K562 (cell line): ENCODE data around the gene PCBP3. TPM values are rescaled to one million over a fixed set of nuclear protein-coding genes. Genes with fewer than 3 reads are reported as not detected.

Experiments
- ATAC-seq: fragments of 200-7000 bp; cut with Tn5 transposase; 3 replicates; pipeline ENCODE4 v1.9.1; 2020; ENCODE audit warnings: moderate library complexity
- BruUV-seq: library from RNA; stranded (reverse); fragments of 400-500 nt; replicated peaks from 2 replicates; lab custom pipeline; 2021; lab: Mats Ljungman, UMichigan
- CTCF ChIA-PET: fragments of 300-600 bp; formaldehyde crosslinking; extraction: SDS; loops from one replicate; lab custom pipeline; 2021; ENCODE audit warnings: low intra/inter-chr PET ratio; lab: Yijun Ruan, JAX
- POLR2A ChIA-PET: fragments of 300-600, 350-650 bp; sonication (Branson Sonifier 250); formaldehyde crosslinking; extraction: SDS; loops from one replicate; lab custom pipeline; 2021; ENCODE audit warnings: antibody characterized with exemption, inconsistent platforms; lab: Yijun Ruan, JAX
- DNase-seq, 4 experiments: peaks; one replicate each; pipeline versions ENCODE4 v3.0.0 to v3.0.0-alpha.2; 2011 to 2018; ENCODE audit warnings: low spot score in 3 of 4, mixed read lengths in 3 of 4; ENCODE audit errors: extremely low read depth in 1 of 4
- FAIRE-seq: peaks from 2 replicates; lab custom pipeline; 2011; peaks lifted over from hg19 to GRCh38; lab: Jason Lieb, UNC
- H2AFZ ChIP-seq: 2 replicates; pipeline ENCODE4 v1.6.0; 2011; ENCODE audit warnings: low read depth, low read length, control low read depth, inconsistent platforms
- H3K27ac ChIP-seq: fragments of 200-600 bp; 3 replicates; pipeline ENCODE4 v1.8.0; 2011; ENCODE audit warnings: low read depth, mild to moderate bottlenecking, control low read depth, inconsistent platforms, low read length, moderate library complexity, mixed read lengths; ENCODE audit errors: extremely low read depth
- H3K27me3 ChIP-seq, 2 experiments: fragments of 300-600 bp in 1 of 2; 2 replicates in 1 of 2; 3 replicates in 1 of 2; pipeline versions ENCODE4 v1.6.0 to v1.8.0; 2011; ENCODE audit warnings: inconsistent platforms in 2 of 2, low read length in 2 of 2, mild to moderate bottlenecking in 1 of 2, mixed read lengths in 1 of 2, moderate library complexity in 1 of 2; ENCODE audit not compliant: control insufficient read depth in 2 of 2, insufficient read depth in 2 of 2
- H3K36me3 ChIP-seq: fragments of 300-600 bp; 3 replicates; pipeline ENCODE4 v1.8.0; 2011; ENCODE audit warnings: mild to moderate bottlenecking, low read length, inconsistent platforms; ENCODE audit not compliant: control insufficient read depth, insufficient read depth
- H3K4me1 ChIP-seq, 2 experiments: fragments of 200-600 bp in 1 of 2; replicated peaks in 1 of 2; 2 replicates in 1 of 2; 3 replicates in 1 of 2; pipeline versions ENCODE4 v1.5.1 to v1.8.0; 2011; ENCODE audit warnings: inconsistent platforms in 2 of 2, low read length in 2 of 2, mild to moderate bottlenecking in 1 of 2, mixed read lengths in 1 of 2, moderate library complexity in 1 of 2; ENCODE audit not compliant: control insufficient read depth in 2 of 2, insufficient read depth in 2 of 2
- H3K4me2 ChIP-seq: 2 replicates; pipeline ENCODE4 v1.6.1; 2011; ENCODE audit warnings: low read length, control low read depth, inconsistent platforms, mixed read lengths; ENCODE audit not compliant: insufficient read depth
- H3K4me3 ChIP-seq: fragments of 200-600 bp; sonication (generic), shearing (Covaris generic); 2 replicates; pipeline ENCODE4 v1.5.1; 2016; ENCODE audit warnings: control low read depth, inconsistent platforms
- H3K79me2 ChIP-seq: fragments of 200-600 bp; 3 replicates; pipeline ENCODE4 v1.8.0; 2011; ENCODE audit warnings: low read length, inconsistent platforms; ENCODE audit not compliant: control insufficient read depth, insufficient read depth
- H3K9ac ChIP-seq, 2 experiments: 2 replicates each; pipeline versions ENCODE4 v1.6.0 to v1.6.1; 2011; ENCODE audit warnings: low read depth in 2 of 2, low read length in 2 of 2, control low read depth in 1 of 2, inconsistent platforms in 1 of 2, mild to moderate bottlenecking in 1 of 2, mixed read lengths in 1 of 2; ENCODE audit not compliant: insufficient read depth in 1 of 2
- H3K9me1 ChIP-seq: one replicate; pipeline ENCODE4 v1.6.0; 2011; ENCODE audit warnings: inconsistent platforms, mild to moderate bottlenecking, low read length, moderate library complexity; ENCODE audit not compliant: control insufficient read depth, insufficient read depth
- H3K9me3 ChIP-seq: replicated peaks from 2 replicates; pipeline ENCODE4 v1.5.1; 2011; ENCODE audit warnings: low read depth, low read length, inconsistent platforms; ENCODE audit not compliant: control insufficient read depth, insufficient read depth
- H4K20me1 ChIP-seq: replicated peaks from 2 replicates; pipeline ENCODE4 v1.6.1; 2011; ENCODE audit warnings: low read length, inconsistent platforms, mixed read lengths; ENCODE audit not compliant: control insufficient read depth, insufficient read depth
- DNMT1 ChIP-seq: fragments of 450-650 bp; IDR thresholded peaks from 2 replicates; pipeline ENCODE4 v1.6.1; 2016; ENCODE audit warnings: antibody characterized with exemption, mild to moderate bottlenecking
- EHMT2 ChIP-seq: fragments of 450-650 bp; IDR thresholded peaks from 2 replicates; pipeline ENCODE4 v1.6.1; 2018; ENCODE audit warnings: antibody characterized with exemption
- ETS2 ChIP-seq: IDR thresholded peaks from 2 replicates; pipeline ENCODE4 v1.6.1; 2016; ENCODE audit warnings: borderline replicate concordance, missing genetic modification characterization, mild to moderate bottlenecking, moderate library complexity, missing compliant biosample characterization; ENCODE audit not compliant: poor library complexity, severe bottlenecking
- HDAC6 ChIP-seq: IDR thresholded peaks from 2 replicates; pipeline ENCODE4 v1.6.1; 2012; ENCODE audit warnings: low read depth, mild to moderate bottlenecking, control low read depth, inconsistent platforms, low read length, moderate library complexity
- HMG20B ChIP-seq: fragments of 250-450 bp; sonication (Bioruptor Pico); IDR thresholded peaks from 2 replicates; pipeline ENCODE4 v1.5.0; 2021; ENCODE audit warnings: mild to moderate bottlenecking
- KAT7 ChIP-seq: sonication (generic); formaldehyde crosslinking; IDR thresholded peaks from 2 replicates; pipeline ENCODE4 v1.8.0; 2022; ENCODE audit warnings: missing genetic modification reagents, mild to moderate bottlenecking, borderline replicate concordance
- PML ChIP-seq: IDR thresholded peaks from 2 replicates; pipeline ENCODE4 v1.6.1; 2012; ENCODE audit warnings: low read length, inconsistent platforms
- POLR2A ChIP-seq: fragments of 450-650 bp; conservative IDR thresholded peaks from 2 replicates; pipeline ENCODE4 v1.6.1; 2016
- POLR3A ChIP-seq: IDR thresholded peaks from 2 replicates; pipeline ENCODE4 v1.6.1; 2011; ENCODE audit warnings: borderline replicate concordance, mild to moderate bottlenecking, moderate library complexity; ENCODE audit not compliant: insufficient read length, insufficient read depth; ENCODE audit errors: extremely low read depth
- PTTG1 ChIP-seq: fragments of 450-650 bp; IDR thresholded peaks from 2 replicates; pipeline ENCODE4 v1.6.1; 2016; ENCODE audit warnings: low read depth, mild to moderate bottlenecking, missing genetic modification characterization, missing compliant biosample characterization
- TCF3 ChIP-seq: sonication (generic); formaldehyde crosslinking; IDR thresholded peaks from 2 replicates; pipeline ENCODE4 v1.4.0; 2020; ENCODE audit warnings: mild to moderate bottlenecking, missing genetic modification reagents
- TCFL5 ChIP-seq: fragments of 250-450 bp; sonication (Bioruptor Pico); conservative IDR thresholded peaks from 2 replicates; pipeline ENCODE4 v1.6.1; 2021; ENCODE audit warnings: mild to moderate bottlenecking, moderate library complexity, matching md5 sums
- ZBED1 ChIP-seq: IDR thresholded peaks from 2 replicates; pipeline ENCODE4 v1.6.1; 2014
- ZBTB8A ChIP-seq: fragments of 450-650 bp; IDR thresholded peaks from 2 replicates; pipeline ENCODE4 v1.6.1; 2018; ENCODE audit warnings: mild to moderate bottlenecking, moderate library complexity; ENCODE audit not compliant: partially characterized antibody
- ZC3H11A ChIP-seq: IDR thresholded peaks from 2 replicates; pipeline ENCODE4 v1.6.1; 2012; ENCODE audit warnings: low read depth, low read length, improper control_type of control experiment
- ZNF311 ChIP-seq: fragments of 250-450 bp; sonication (Bioruptor Pico); IDR thresholded peaks from 2 replicates; pipeline ENCODE4 v1.4.0; 2020; ENCODE audit warnings: mild to moderate bottlenecking, moderate library complexity
- ZNF699 ChIP-seq: fragments of 250-450 bp; sonication (Bioruptor Pico); IDR thresholded peaks from 2 replicates; pipeline ENCODE4 v1.8.0; 2021; ENCODE audit warnings: mild to moderate bottlenecking, moderate library complexity; ENCODE audit not compliant: insufficient replicate concordance
- WGBS: fragments of 100-300 bp; shearing (Covaris generic); methylation state at CpG from one replicate; pipeline ENCODE4 v1.1.6; 2016; ENCODE audit warnings: low coverage, mixed read lengths; ENCODE audit not compliant: insufficient coverage; ENCODE audit errors: missing lambda C conversion rate; 5-methylcytosine and 5-hydroxymethylcytosine counted together
- in situ Hi-C: fragments of 300-500 bp; cut with MboI; formaldehyde crosslinking; loops from 4 replicates; pipeline ENCODE4 v1.15.0; 2018; ENCODE audit warnings: inconsistent platforms, mixed read lengths
- intact Hi-C: fragments of 100-400 bp; cut with micrococcal nuclease; formaldehyde crosslinking; loops from 2 replicates; pipeline ENCODE4 v1.14.2; 2022
- polyA plus RNA-seq, 8 experiments: library from polyadenylated mRNA; depleted of rRNA in 4 of 8; stranded (reverse) in 5 of 8; unstranded in 3 of 8; fragments of >200 nt; fragmentation: Nextera tagmentation in 2 of 8; fragmentation: Illumina TruSeq in 1 of 8; extraction: Ambion mirVana in 2 of 8; extraction: Trizol in 1 of 8; gene quantifications; 2 replicates each; pipeline versions ENCODE4 v1.2.1 to v1.2.3, GENCODE V29; 2011 to 2014; ENCODE audit warnings: inconsistent platforms in 1 of 8, missing spikeins in 1 of 8
- total RNA-seq, 7 experiments: library from RNA; depleted of rRNA in 6 of 7; stranded (reverse); fragments of >200 nt in 6 of 7; fragmentation: Illumina TruSeq in 2 of 7; extraction: Trizol in 2 of 7; gene quantifications; 2 replicates each; pipeline versions ENCODE4 v1.2.1 to v1.2.3, GENCODE V29; 2011 to 2021; ENCODE audit warnings: low replicate concordance in 1 of 7
- TF ChIP-seq, protein P1 (sequence below): fragments of 450-650 bp; IDR thresholded peaks from 2 replicates; pipeline ENCODE4 v1.6.1; 2016; ENCODE audit warnings: borderline replicate concordance

PCBP3 gene
- total and polyA plus RNA-seq, 9 of the 15 experiments (the other 6 are each of a cell fraction or from before 2014, with no cell fraction given): 0.18 TPM; not detected in 8

DNA sequence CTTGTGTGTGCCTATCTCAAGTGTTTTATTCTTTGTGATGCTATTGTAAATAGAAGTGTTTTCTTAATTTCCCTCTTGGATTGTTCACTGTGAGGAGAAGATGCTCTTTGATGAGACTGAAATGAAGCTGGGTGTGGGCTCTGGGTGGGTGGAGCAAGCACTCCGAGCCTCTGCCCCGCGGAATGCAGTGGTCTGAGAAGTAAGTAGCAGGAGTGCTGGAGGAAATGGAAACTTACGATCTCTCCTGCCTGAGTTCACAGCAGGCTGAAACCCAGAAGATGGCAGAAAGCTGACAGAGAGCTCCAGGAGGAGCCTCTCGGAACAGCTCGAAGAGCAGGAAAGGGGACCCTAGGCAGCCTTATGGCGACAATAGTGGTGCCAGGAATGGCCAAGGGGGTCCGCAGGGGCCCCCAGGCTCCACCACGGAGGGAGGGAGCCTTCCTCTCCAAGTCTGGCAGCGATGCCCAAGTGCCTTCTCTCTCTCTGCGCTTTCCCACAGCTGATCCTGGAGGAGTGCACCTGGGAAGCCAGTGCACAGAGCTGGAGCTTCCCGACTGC lies 211.2 kb downstream of the PCBP3 start:
- 0% methylated on average over 11 of the region's 12 CpGs for WGBS
- in situ Hi-C loops: no loop called here

More for the DNA sequence above, 211.2 kb downstream of the PCBP3 start:
- DNase-seq (no peak), ATAC-seq (no peak), FAIRE-seq (no peak)
- intact Hi-C loops: no loop called here
- TF ChIP-seq EHMT2 (no peak), KAT7 (CRISPR knock-in tag) (no peak), POLR3A (no peak), TCFL5 (CRISPR knock-in tag) (no peak), ZBED1 (no peak), DNMT1 (no peak), TCF3 (CRISPR knock-in tag) (no peak), ZNF311 (CRISPR knock-in tag) (no peak), ZBTB8A (no peak), ETS2 (tag) (no peak), HMG20B (CRISPR knock-in tag) (no peak), PML (no peak), ZC3H11A (no peak), PTTG1 (tag) (no peak), ZNF699 (CRISPR knock-in tag) (no peak), HDAC6 (no peak), POLR2A (no peak)
- TF ChIP-seq, protein P1, sequence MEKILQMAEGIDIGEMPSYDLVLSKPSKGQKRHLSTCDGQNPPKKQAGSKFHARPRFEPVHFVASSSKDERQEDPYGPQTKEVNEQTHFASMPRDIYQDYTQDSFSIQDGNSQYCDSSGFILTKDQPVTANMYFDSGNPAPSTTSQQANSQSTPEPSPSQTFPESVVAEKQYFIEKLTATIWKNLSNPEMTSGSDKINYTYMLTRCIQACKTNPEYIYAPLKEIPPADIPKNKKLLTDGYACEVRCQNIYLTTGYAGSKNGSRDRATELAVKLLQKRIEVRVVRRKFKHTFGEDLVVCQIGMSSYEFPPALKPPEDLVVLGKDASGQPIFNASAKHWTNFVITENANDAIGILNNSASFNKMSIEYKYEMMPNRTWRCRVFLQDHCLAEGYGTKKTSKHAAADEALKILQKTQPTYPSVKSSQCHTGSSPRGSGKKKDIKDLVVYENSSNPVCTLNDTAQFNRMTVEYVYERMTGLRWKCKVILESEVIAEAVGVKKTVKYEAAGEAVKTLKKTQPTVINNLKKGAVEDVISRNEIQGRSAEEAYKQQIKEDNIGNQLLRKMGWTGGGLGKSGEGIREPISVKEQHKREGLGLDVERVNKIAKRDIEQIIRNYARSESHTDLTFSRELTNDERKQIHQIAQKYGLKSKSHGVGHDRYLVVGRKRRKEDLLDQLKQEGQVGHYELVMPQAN: no peak
- Histone ChIP-seq H3K36me3 (no peaks in the 10 kb centered on the region), H3K9me3 (no peaks in the 10 kb centered on the region), H3K79me2 (no peaks in the 10 kb centered on the region), H3K4me3 (no peak overlapping the region), H3K4me2 (no peak overlapping the region), H3K9ac (no peak overlapping the region), H3K27me3 (peaks cover 50 to 63% of the 10 kb centered on the region in 2 experiments), H4K20me1 (no peaks in the 10 kb centered on the region), H3K27ac (no peak overlapping the region), H3K9me1 (no peaks in the 10 kb centered on the region), H3K4me1 (no peaks in the 10 kb centered on the region), H2AFZ (no peak overlapping the region)
- no TSS peak for BruUV-seq
- POLR2A ChIA-PET: interaction anchor here (0.6 to 1.9 kb wide), 2 partner anchors 9 to 21 kb away, joined by 3 to 8 read pairs; no protein-coding TSS in a partner anchor
- CTCF ChIA-PET: no interaction called here
